ENCODE measurements around the gene PPARGC1A.

DNA sequence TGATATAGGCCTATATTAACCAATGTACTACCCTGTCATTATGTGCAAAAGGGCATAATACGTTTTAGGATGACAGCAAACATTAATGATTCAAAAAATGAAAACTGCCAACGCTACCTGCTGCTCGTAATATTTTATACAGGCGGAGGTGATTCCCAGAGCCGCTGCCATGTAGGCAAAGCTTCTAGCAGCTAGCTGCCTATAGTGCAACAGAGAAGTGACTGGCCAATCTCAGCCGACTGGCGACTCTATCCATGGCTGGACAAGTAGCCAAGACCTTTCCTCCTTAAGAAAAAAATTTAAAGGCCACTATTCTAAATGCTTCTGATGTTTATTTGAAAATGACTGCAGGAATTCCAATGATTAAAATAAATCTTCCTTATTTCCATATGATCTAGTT lies 1.9 kb downstream of the PPARGC1A start:
- TF ChIP-seq KDM5A (IDR thresholded peaks at IDR 0.05), result no peak
- no peak for TF ChIP-seq ESRRA (IDR thresholded peaks at IDR 0.05; ENCODE audit: borderline replicate concordance, low read length)
- no peak for TF ChIP-seq PHF8 (IDR thresholded peaks at IDR 0.05; ENCODE audit: borderline replicate concordance, low read depth)
- no peak for TF ChIP-seq POLR2A (IDR thresholded peaks at IDR 0.05; ENCODE audit: low read length)
- TF ChIP-seq, protein P1, sequence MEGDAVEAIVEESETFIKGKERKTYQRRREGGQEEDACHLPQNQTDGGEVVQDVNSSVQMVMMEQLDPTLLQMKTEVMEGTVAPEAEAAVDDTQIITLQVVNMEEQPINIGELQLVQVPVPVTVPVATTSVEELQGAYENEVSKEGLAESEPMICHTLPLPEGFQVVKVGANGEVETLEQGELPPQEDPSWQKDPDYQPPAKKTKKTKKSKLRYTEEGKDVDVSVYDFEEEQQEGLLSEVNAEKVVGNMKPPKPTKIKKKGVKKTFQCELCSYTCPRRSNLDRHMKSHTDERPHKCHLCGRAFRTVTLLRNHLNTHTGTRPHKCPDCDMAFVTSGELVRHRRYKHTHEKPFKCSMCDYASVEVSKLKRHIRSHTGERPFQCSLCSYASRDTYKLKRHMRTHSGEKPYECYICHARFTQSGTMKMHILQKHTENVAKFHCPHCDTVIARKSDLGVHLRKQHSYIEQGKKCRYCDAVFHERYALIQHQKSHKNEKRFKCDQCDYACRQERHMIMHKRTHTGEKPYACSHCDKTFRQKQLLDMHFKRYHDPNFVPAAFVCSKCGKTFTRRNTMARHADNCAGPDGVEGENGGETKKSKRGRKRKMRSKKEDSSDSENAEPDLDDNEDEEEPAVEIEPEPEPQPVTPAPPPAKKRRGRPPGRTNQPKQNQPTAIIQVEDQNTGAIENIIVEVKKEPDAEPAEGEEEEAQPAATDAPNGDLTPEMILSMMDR (IDR thresholded peaks at IDR 0.05), result no peak
- TF ChIP-seq, protein P2, sequence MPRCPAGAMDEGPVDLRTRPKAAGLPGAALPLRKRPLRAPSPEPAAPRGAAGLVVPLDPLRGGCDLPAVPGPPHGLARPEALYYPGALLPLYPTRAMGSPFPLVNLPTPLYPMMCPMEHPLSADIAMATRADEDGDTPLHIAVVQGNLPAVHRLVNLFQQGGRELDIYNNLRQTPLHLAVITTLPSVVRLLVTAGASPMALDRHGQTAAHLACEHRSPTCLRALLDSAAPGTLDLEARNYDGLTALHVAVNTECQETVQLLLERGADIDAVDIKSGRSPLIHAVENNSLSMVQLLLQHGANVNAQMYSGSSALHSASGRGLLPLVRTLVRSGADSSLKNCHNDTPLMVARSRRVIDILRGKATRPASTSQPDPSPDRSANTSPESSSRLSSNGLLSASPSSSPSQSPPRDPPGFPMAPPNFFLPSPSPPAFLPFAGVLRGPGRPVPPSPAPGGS (IDR thresholded peaks at IDR 0.05), result no peak
- TF ChIP-seq SMC3 (IDR thresholded peaks at IDR 0.05), result no peak
- TF ChIP-seq, protein P3, sequence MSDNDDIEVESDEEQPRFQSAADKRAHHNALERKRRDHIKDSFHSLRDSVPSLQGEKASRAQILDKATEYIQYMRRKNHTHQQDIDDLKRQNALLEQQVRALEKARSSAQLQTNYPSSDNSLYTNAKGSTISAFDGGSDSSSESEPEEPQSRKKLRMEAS (IDR thresholded peaks at IDR 0.05), result no peak
- TF ChIP-seq, protein P4, sequence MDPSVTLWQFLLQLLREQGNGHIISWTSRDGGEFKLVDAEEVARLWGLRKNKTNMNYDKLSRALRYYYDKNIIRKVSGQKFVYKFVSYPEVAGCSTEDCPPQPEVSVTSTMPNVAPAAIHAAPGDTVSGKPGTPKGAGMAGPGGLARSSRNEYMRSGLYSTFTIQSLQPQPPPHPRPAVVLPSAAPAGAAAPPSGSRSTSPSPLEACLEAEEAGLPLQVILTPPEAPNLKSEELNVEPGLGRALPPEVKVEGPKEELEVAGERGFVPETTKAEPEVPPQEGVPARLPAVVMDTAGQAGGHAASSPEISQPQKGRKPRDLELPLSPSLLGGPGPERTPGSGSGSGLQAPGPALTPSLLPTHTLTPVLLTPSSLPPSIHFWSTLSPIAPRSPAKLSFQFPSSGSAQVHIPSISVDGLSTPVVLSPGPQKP (IDR thresholded peaks at IDR 0.05; ENCODE audit: low read depth, low read length), result no peak
- TF ChIP-seq CHD2 (IDR thresholded peaks at IDR 0.05; ENCODE audit: low read length, partially characterized antibody), result no peak
- TF ChIP-seq RAD21 (conservative IDR thresholded peaks at IDR 0.05 in 1 of 2, IDR thresholded peaks at IDR 0.05 in 1 of 2), result no peak
- TF ChIP-seq MYC (IDR thresholded peaks at IDR 0.05; ENCODE audit: borderline replicate concordance, low read length), result no peak
